GM23338 (cell line): ENCODE measurements around the gene FBXL17. TPM values are rescaled to one million over a fixed set of nuclear protein-coding genes. Genes with fewer than 3 reads are reported as not detected.

Experiments
- polyA plus RNA-seq: library from polyadenylated mRNA; unstranded; fragments of >200 nt; fragmentation: Nextera tagmentation; extraction: Ambion mirVana; gene quantifications from 2 replicates; pipeline ENCODE4 v1.2.1, GENCODE V29; 2016
- small RNA-seq: library from RNA; depleted of rRNA; stranded (forward); fragments of <200 nt; gene quantifications from one replicate; pipeline ENCODE3, GENCODE V24; 2014; ENCODE audit warnings: low replicate concordance
- total RNA-seq: library from RNA; depleted of rRNA; stranded (reverse); fragments of >200 nt; shearing (Covaris generic); gene quantifications from 2 replicates; pipeline ENCODE4 v1.2.3, GENCODE V29; 2014

FBXL17 gene
- total and polyA plus RNA-seq, 2 experiments from 2014 or later = 2.0 to 2.7 TPM

Small RNA genes within 50 kb of the gene (small RNA-seq; reads per million reads assigned to genes)
- not detected for gene RN7SKP122
